ENCODE results near the gene KLHDC8A. TPM values are rescaled to one million over a fixed set of nuclear protein-coding genes. Genes with fewer than 3 reads are reported as not detected.
A peak's percentile ranks its signal among the peaks of the same experiment; 100 is the strongest.

The KLHDC8A gene
- total RNA-seq, 2 donors from 2014 or later = 0.78 to 8.6 TPM

GRCh38 chr1:205376739-205377138 lies 20.0 kb upstream of the KLHDC8A start:
- no peak overlapping the region for H3K4me3 ChIP-seq
- ATAC-seq (no peak), DNase-seq (no peak)
- no peaks in the 10 kb centered on the region for H3K27me3 ChIP-seq
- peaks cover 33% of the 10 kb centered on the region for H3K4me1 ChIP-seq
- H3K36me3 ChIP-seq (replicated peaks in 1 of 2; ENCODE audit: insufficient read depth in 1 of 2, low read depth in 2 of 2) = no peaks in the 10 kb centered on the region
- no peak for TF ChIP-seq POLR2A (IDR thresholded peaks at IDR 0.05)
- 78 to 83% methylated on average over 4 of the region's 4 CpGs for whole genome bisulfite sequencing, 2 donors
- H3K9me3 ChIP-seq = no peaks in the 10 kb centered on the region
- H3K27ac ChIP-seq = no peak overlapping the region
- intact Hi-C loops (cut with DNase I) = no loop called here

- H3K27ac ChIP-seq = no peak overlapping the region
- intact Hi-C loops (cut with DNase I) = no loop called here
- H3K36me3 ChIP-seq (replicated peaks in 1 of 2; ENCODE audit: insufficient read depth in 1 of 2, low read depth in 2 of 2) = no peaks in the 10 kb centered on the region
- no peaks in the 10 kb centered on the region for H3K9me3 ChIP-seq
- TF ChIP-seq CTCF (IDR thresholded peaks at IDR 0.05) = no peak
- no peak for TF ChIP-seq POLR2A (IDR thresholded peaks at IDR 0.05)
- DNase-seq (peak in 2 of 4 donors; percentile 25 to 37), ATAC-seq (peak; percentile 50)
- H3K4me1 ChIP-seq = peaks cover 41% of the 10 kb centered on the region
- 42 to 44% methylated on average over 6 of the region's 6 CpGs for WGBS, 2 donors
- no peaks in the 10 kb centered on the region for H3K27me3 ChIP-seq
- H3K4me3 ChIP-seq = no peak overlapping the region
Observed at GRCh38 chr1:205375835-205376545, 19.3 kb upstream of the KLHDC8A start.

GRCh38 chr1:205374210-205375078 lies 17.7 kb upstream of the KLHDC8A start:
- Histone ChIP-seq H3K9me3 (no peaks in the 10 kb centered on the region), H3K4me3 (no peak overlapping the region), H3K27me3 (no peaks in the 10 kb centered on the region), H3K27ac (no peak overlapping the region), H3K36me3 (replicated peaks in 1 of 2; ENCODE audit: insufficient read depth in 1 of 2, low read depth in 2 of 2) (no peaks in the 10 kb centered on the region), H3K4me1 (peaks cover 56% of the 10 kb centered on the region)
- intact Hi-C loops (cut with DNase I) = no loop called here
- ATAC-seq (no peak), DNase-seq (no peak)
- no peak for TF ChIP-seq CTCF (IDR thresholded peaks at IDR 0.05)
- TF ChIP-seq POLR2A (IDR thresholded peaks at IDR 0.05) = no peak
- WGBS, 2 donors = 41 to 44% methylated on average over 10 of the region's 10 CpGs

- Histone ChIP-seq H3K4me1 (peaks cover 61% of the 10 kb centered on the region), H3K4me3 (no peak overlapping the region), H3K27me3 (no peaks in the 10 kb centered on the region), H3K36me3 (replicated peaks in 1 of 2; ENCODE audit: insufficient read depth in 1 of 2, low read depth in 2 of 2) (no peaks in the 10 kb centered on the region), H3K9me3 (no peaks in the 10 kb centered on the region), H3K27ac (no peak overlapping the region)
- ATAC-seq = no peak
- TF ChIP-seq POLR2A (IDR thresholded peaks at IDR 0.05) (no peak), CTCF (IDR thresholded peaks at IDR 0.05) (no peak)
- 89 to 98% methylated on average over 2 of the region's 2 CpGs for WGBS, 2 donors
- intact Hi-C loops (cut with DNase I) = no loop called here
- no peak for DNase-seq
Observed at GRCh38 chr1:205373798-205374175, 17.1 kb upstream of the KLHDC8A start.

- Histone ChIP-seq H3K9me3 (no peaks in the 10 kb centered on the region), H3K27me3 (no peaks in the 10 kb centered on the region), H3K4me1 (peaks cover 61% of the 10 kb centered on the region), H3K36me3 (replicated peaks in 1 of 2; ENCODE audit: insufficient read depth in 1 of 2, low read depth in 2 of 2) (no peaks in the 10 kb centered on the region), H3K27ac (no peak overlapping the region), H3K4me3 (no peak overlapping the region)
- TF ChIP-seq POLR2A (IDR thresholded peaks at IDR 0.05) (no peak), CTCF (IDR thresholded peaks at IDR 0.05) (no peak)
- DNase-seq (no peak), ATAC-seq (no peak)
- whole genome bisulfite sequencing, 2 donors = 39 to 57% methylated on average over 9 of the region's 9 CpGs
- intact Hi-C loops (cut with DNase I) = no loop called here
Observed at GRCh38 chr1:205373022-205373797, 16.5 kb upstream of the KLHDC8A start.
